GM18870 (cell line): Measurements from ENCODE around the gene CAND2.
A peak's percentile ranks its signal among the peaks of the same experiment; 100 is the strongest.
"Not testable (repeated sequence)": the region's sequence is repeated elsewhere in the genome, so short reads cannot be mapped to it uniquely, and the experiment has no call there.

Experiments
- ATAC-seq: cut with Tn5 transposase; IDR thresholded peaks from one replicate; pipeline ENCODE4 v1.9.1; 2021; ENCODE audit warnings: moderate library complexity; ENCODE audit not compliant: unreplicated experiment

CAND2 gene

GRCh38 chr3:12828751-12829150 is 32.3 kb downstream of the CAND2 start:
- ATAC-seq = no peak

DNA sequence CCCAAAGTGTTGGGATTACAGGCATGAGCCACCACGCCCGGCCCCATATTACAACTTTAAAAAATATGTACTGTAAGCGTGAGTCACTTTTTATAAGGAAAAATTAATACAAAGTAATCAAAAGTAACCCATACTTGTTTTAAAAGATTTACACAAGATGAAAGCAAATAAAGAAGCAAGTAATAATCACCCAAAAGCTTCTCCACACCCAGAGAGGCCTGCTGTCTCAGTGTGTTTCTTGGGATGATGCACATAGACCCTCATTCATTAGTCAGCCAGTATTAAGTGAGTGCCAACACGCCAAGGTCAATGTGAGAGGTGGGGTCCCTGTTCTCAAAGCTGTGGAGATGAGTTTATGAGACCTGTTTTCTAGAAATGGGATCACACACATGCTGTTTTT is 32.9 kb downstream of the CAND2 start:
- no peak for ATAC-seq

DNA sequence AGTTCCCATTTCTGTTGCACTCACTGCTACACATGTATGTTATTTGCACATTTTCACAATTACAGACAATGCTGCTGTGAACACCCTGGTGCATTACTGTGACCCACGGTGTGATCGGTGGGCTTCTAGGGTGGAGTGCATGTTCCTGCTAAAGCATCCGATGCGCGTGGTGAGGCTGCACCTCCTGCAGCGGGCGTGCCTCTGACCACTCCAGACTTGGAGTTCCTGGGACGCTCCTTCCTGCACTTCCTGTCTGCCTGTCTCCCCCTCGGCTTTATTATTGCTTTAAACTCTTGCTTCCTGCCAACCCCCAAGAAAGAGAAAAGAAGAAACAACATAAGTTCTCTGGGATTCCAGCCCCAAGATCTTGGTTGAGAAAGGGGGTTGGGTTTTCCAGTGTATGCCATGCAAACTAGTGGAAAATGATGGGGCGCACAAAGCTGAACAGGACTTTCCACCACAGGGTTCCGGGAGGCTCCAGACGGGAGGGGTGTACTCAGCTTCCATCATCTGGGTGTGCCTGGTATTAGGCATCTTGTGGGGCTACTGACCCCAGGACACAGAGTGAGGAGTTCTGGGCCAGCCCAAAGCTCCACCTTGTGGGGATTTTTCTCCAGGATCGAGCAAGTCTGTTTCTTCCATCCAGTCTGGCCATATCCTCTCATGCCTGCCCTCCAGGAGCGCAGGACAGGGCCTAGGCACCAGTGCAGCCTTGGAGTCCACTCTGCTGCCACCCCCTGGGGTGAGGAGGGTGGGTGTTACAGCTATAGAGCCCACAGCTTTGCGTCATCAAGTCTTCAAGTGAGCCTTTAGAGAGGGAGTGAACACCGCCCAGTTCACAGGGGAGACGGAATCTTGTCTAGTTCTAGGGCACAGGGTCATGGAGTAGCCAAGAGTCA is 33.7 kb downstream of the CAND2 start:
- no peak for ATAC-seq

GRCh38 chr3:12830785-12831156 is 34.3 kb downstream of the CAND2 start:
- ATAC-seq = no peak

GRCh38 chr3:12831301-12831866 is 34.9 kb downstream of the CAND2 start:
- ATAC-seq = no peak

GRCh38 chr3:12832350-12833221 is 36.1 kb downstream of the CAND2 start:
- no peak for ATAC-seq

DNA sequence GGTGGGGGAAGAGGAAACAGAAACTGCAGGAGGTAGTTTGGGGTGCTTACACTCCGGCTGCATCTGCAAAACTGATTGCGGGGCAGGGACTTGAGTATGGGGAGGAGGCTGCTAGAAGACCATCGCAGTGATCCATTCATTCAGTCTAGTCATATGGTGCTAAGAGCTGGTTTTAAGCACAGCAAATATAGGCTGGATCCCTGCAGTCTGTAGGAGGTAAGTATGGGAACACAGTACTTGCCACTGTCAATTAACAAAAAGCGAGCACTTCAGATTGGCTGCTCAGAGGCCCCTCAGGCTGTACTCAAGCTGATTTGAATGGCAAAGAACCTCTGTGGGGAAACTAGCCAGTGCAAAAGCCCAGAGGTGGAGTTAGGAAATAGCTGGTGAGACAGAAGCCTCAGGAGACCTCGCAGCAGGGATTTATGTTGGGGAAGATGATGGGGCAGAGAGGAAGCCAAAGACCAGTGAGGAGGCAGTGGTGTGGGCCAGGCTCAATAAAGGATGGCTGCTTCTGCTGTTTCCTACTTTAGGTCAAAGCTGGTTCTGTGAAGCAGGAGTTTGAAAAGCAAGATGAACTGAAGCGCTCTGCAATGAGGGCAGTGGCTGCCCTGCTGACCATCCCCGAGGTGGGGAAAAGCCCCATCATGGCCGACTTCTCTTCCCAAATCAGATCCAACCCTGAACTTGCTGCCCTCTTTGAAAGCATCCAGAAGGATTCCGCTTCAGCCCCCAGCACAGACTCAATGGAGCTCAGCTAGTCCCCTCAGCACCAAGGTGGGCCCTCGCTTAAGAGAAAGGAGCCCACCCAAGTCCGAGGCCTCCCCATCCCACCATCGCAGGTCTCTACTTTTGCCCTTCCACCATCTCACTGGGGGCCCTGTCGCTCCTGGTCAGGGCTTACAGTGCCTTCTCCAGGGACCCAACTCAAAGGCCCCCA is 37.0 kb downstream of the CAND2 start:
- no peak for ATAC-seq

DNA sequence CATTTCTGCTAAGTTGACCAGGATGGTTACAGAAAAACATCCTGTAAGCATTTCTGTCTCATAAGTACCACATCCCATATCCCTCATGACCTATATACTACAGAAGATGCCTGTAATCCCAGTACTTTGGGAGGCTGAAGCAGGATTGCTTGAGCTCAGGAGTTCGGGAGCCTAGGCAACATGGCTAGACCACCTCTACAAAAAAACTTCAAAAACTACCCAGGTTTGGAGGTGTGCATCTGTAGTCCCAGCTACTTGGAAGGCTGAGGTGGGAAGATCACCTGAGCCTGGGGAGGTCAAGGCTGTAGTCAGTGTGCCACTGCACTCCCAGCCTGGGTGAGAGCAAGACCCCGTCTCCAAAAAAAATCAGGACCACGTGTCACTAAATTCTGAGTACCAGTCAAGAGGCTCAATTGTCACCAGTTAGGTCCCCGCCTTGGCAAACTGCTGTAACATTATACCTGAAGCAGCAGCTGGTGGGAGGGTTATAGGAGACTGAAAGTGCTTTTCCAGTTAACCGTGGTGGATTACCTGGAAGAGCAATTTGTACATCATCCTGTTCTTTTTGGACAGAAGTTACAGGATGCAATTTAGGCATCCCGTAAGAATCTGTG is 38.7 kb downstream of the CAND2 start:
- no peak for ATAC-seq

DNA sequence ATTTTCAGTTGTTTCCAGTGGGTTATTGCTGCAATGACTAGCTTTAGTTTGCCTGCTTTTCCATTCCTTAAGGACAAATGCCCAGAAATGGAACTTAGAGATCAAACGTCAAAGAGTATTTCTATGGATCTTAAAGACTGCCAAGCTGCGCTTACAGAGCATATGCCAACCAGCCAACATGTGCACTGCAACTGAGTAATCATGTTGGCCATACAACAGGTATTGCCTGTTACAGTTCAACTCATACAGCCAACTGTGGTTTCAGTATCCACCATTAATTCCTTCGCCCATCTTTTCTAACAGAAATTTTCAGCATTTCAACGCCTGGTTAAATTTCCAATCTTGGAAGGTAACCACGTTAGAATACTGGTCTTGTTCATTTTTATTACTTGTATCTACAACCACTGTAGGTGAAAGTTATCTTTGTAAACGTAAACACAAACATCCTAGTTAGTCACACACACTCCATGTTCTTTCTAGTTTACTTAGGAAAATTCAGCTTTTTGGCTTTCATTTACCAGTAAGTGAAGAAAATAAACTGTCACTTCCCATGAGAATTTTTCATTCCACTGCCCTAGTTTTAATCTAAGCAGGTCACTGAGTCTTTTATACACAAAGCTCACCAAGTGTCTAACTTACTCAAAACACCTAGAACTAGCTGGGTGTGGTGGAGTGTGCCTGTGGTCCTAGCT is 41.0 kb downstream of the CAND2 start:
- ATAC-seq = no peak

GRCh38 chr3:12838179-12838965 is 41.9 kb downstream of the CAND2 start:
- ATAC-seq = no peak

DNA sequence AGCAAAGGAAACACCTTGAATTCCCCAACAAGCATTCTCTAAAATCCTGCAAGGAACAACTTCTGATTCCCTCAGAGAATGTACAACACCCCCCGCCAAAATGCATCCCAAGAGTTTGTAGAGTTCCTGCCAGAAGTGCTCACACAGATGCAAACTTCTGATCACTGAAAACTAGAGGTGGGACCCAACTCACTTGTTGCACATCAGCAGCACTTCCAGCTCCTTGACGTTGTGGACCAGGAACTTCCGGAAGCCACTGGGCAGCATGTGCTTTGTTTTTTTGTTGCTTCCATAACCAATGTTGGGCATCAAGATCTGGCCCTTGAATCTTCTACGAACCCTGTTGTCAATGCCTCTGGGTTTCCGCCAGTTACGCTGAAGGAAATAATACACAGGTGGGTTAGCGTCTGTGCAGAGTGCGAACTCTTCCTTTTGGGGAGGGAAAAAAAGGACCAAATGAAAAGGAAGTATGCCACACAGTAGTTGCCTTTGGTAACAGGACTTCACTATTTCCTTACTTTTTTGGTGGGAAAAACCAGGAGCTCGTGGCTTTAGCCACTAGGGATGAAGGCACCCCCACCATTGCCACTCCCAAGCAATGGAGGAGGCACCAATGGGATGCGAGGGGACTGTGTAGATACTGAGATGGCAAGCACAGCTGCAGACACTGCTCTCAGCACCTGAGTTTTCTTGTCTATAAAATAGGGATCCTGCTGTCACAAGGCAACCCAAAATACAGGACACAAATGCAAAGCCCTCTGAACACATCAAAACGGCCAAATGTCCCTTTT is 42.9 kb downstream of the CAND2 start:
- ATAC-seq = no peak

GRCh38 chr3:12840148-12840547 is 43.7 kb downstream of the CAND2 start:
- not testable (repeated sequence) for ATAC-seq

DNA sequence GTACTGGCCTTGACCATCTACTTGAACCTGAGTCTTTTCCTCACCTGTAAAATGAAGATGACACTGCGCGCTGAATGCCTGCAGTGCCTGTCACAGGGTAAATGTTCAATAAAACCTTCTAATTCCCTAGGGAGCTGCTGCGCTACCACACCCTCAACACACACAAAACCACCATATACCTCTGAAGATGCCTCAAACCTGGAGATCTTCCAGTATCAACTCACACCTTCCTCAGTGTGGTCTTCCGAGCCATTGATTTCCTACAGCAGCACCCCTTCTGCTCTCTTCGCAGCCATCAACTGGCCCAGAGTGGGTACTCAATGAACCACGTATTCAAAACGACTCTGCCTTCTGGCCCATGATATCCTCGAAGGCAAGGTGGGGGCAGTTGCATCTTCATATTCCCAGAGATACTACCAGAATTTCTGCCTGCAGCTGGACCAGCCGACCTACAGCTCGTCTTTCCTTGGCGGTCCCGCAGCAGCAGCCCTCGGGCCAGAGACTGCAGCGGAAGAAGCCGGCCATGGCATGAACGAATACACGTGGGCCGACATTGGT is 44.2 kb downstream of the CAND2 start:
- ATAC-seq = peak; percentile 17

GRCh38 chr3:12841149-12841969 is 44.9 kb downstream of the CAND2 start, which contains the start of gene RPL32:
RPL32 (minus strand) TSS chr3:12841565; CDS start chr3:12840237, 1,328 bp downstream.
- ATAC-seq = peak; percentile 80

DNA sequence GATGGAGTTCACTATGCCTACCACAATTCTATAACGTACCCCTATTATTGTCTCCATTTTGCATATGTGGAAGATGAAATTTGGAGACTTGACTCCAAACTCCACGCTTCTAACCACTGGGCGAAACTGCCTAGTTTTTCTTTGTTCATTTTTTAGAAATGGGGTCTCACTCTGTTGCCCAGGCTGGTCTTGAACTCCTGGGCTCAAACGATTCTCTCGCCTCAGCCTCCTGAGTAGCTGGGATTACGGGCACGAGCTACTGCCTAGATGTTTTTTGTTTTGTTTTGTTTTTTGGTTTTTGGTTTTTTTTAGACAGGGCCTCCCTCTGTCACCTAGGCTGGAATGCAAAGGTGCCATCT is 45.5 kb downstream of the CAND2 start:
- ATAC-seq = no peak

GRCh38 chr3:12842469-12842868 is 46.0 kb downstream of the CAND2 start:
- no peak for ATAC-seq

GRCh38 chr3:12845811-12846210 is 49.3 kb downstream of the CAND2 start:
- ATAC-seq = no peak
